ENCODE measurements around the gene C20orf204. TPM values are rescaled to one million over a fixed set of nuclear protein-coding genes. Genes with fewer than 3 reads are reported as not detected.

C20orf204 gene
- polyA plus RNA-seq, 1 donor from 2014 or later = 6.0 TPM

DNA sequence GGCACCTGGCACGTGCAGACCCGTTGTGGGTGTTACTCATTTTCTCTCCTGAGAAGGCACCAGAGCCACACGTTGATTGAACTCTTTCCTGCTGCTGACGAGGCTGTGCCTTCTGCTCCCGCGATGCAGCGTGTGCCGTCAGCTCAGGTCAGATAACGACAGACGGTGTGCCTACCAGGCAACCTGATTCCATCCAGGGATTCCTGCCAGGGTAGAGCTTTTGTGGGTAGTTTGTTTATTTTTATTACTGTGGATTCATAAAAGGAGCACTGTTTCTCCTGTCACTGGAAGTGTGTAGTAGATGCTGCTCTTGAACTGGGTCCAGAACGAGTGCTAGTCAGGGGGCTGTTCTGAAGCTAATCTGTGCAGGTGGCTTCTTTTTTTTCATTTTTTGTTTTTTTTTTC is 34.4 kb upstream of the C20orf204 start:
- Histone ChIP-seq H3K9ac (ENCODE audit: low read length) (no peak overlapping the region), H2AFZ (ENCODE audit: low read depth, low read length) (no peak overlapping the region), H3K27me3 (ENCODE audit: insufficient read depth, low read depth, low read length) (no peaks in the 10 kb centered on the region), H3K79me2 (replicated peaks; ENCODE audit: insufficient read depth, low read length) (no peaks in the 10 kb centered on the region), H3K9me2 (ENCODE audit: insufficient read depth, low read length) (no peaks in the 10 kb centered on the region), H3K4me2 (ENCODE audit: low read length) (no peak overlapping the region), H3K36me3 (ENCODE audit: insufficient read depth, low read length) (no peaks in the 10 kb centered on the region), H3K27ac (ENCODE audit: low read length) (no peak overlapping the region), H4K20me1 (ENCODE audit: insufficient read depth) (no peaks in the 10 kb centered on the region), H3F3A (ENCODE audit: insufficient read depth, low read length, poor library complexity, severe bottlenecking) (no peaks in the 10 kb centered on the region), H3K9me3 (ENCODE audit: low read length) (no peaks in the 10 kb centered on the region), H3K4me3 (ENCODE audit: low read length) (no peak overlapping the region)
- no peak for TF ChIP-seq EP300 (conservative IDR thresholded peaks at IDR 0.05; ENCODE audit: poor library complexity, severe bottlenecking)
- TF ChIP-seq RAD21 (conservative IDR thresholded peaks at IDR 0.05) = no peak
- TF ChIP-seq SMC3 (conservative IDR thresholded peaks at IDR 0.05; ENCODE audit: poor library complexity) = no peak
- TF ChIP-seq POLR2AphosphoS5 (IDR thresholded peaks at IDR 0.05) = no peak
- no peak for TF ChIP-seq MXI1 (conservative IDR thresholded peaks at IDR 0.05; ENCODE audit: poor library complexity, severe bottlenecking)
- TF ChIP-seq EZH2 (IDR thresholded peaks at IDR 0.05; ENCODE audit: borderline replicate concordance, insufficient read depth, low read length, poor library complexity, severe bottlenecking) = no peak
- TF ChIP-seq, protein P1, sequence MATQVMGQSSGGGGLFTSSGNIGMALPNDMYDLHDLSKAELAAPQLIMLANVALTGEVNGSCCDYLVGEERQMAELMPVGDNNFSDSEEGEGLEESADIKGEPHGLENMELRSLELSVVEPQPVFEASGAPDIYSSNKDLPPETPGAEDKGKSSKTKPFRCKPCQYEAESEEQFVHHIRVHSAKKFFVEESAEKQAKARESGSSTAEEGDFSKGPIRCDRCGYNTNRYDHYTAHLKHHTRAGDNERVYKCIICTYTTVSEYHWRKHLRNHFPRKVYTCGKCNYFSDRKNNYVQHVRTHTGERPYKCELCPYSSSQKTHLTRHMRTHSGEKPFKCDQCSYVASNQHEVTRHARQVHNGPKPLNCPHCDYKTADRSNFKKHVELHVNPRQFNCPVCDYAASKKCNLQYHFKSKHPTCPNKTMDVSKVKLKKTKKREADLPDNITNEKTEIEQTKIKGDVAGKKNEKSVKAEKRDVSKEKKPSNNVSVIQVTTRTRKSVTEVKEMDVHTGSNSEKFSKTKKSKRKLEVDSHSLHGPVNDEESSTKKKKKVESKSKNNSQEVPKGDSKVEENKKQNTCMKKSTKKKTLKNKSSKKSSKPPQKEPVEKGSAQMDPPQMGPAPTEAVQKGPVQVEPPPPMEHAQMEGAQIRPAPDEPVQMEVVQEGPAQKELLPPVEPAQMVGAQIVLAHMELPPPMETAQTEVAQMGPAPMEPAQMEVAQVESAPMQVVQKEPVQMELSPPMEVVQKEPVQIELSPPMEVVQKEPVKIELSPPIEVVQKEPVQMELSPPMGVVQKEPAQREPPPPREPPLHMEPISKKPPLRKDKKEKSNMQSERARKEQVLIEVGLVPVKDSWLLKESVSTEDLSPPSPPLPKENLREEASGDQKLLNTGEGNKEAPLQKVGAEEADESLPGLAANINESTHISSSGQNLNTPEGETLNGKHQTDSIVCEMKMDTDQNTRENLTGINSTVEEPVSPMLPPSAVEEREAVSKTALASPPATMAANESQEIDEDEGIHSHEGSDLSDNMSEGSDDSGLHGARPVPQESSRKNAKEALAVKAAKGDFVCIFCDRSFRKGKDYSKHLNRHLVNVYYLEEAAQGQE (IDR thresholded peaks at IDR 0.05; ENCODE audit: borderline replicate concordance) = no peak
- TF ChIP-seq, protein P2, sequence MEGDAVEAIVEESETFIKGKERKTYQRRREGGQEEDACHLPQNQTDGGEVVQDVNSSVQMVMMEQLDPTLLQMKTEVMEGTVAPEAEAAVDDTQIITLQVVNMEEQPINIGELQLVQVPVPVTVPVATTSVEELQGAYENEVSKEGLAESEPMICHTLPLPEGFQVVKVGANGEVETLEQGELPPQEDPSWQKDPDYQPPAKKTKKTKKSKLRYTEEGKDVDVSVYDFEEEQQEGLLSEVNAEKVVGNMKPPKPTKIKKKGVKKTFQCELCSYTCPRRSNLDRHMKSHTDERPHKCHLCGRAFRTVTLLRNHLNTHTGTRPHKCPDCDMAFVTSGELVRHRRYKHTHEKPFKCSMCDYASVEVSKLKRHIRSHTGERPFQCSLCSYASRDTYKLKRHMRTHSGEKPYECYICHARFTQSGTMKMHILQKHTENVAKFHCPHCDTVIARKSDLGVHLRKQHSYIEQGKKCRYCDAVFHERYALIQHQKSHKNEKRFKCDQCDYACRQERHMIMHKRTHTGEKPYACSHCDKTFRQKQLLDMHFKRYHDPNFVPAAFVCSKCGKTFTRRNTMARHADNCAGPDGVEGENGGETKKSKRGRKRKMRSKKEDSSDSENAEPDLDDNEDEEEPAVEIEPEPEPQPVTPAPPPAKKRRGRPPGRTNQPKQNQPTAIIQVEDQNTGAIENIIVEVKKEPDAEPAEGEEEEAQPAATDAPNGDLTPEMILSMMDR (IDR thresholded peaks at IDR 0.05; ENCODE audit: poor library complexity, severe bottlenecking) = no peak
- no peak for TF ChIP-seq TAF1 (IDR thresholded peaks at IDR 0.05; ENCODE audit: low read depth)

DNA sequence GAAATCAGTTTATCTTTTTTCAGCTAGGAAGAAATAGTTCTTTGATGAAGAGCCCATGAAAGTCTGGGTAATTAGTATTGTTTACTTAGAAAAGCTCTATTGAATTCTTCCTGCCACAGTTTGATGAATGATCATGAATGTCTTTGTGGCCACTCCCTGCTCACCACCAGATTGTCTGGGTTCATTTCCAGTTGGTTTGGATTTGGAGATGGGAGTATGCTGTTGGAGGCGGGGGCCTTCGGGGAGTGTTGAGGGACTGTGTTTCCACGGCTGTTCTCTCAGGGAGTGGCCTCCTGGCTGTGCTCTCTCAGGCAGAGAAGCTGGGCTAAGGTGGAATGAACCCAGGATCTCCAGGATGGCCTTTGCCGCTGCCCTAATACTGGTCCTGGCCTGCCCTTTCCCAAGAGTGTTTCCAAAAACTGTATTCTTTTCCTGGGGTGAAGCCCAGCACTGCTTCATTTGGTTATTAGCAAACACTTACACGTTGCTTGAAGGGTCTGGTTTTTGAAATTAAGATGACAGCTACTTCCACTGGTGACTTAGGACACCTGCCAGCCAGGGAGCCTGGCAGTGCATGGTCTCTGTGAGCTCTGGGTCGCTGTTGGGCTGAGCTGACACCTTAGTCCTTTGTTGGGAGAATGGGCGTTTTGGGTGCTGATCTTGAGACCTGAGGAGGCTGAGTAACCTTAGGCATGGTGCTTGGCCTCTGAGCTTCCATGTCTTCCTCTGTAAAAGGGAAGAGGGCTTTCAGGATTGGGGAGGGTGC is 31.8 kb upstream of the C20orf204 start:
- Histone ChIP-seq H3K9ac (ENCODE audit: low read length) (no peak overlapping the region), H3K4me2 (ENCODE audit: low read length) (no peak overlapping the region), H3K27me3 (ENCODE audit: insufficient read depth, low read depth, low read length) (no peaks in the 10 kb centered on the region), H3K27ac (ENCODE audit: low read length) (no peak overlapping the region), H3K79me2 (replicated peaks; ENCODE audit: insufficient read depth, low read length) (no peaks in the 10 kb centered on the region), H3K9me2 (ENCODE audit: insufficient read depth, low read length) (no peaks in the 10 kb centered on the region), H3F3A (ENCODE audit: insufficient read depth, low read length, poor library complexity, severe bottlenecking) (no peaks in the 10 kb centered on the region), H3K4me3 (ENCODE audit: low read length) (no peak overlapping the region), H3K36me3 (ENCODE audit: insufficient read depth, low read length) (peaks cover 7% of the 10 kb centered on the region), H3K9me3 (ENCODE audit: low read length) (no peaks in the 10 kb centered on the region), H2AFZ (ENCODE audit: low read depth, low read length) (no peak overlapping the region), H4K20me1 (ENCODE audit: insufficient read depth) (no peaks in the 10 kb centered on the region)
- TF ChIP-seq TAF1 (IDR thresholded peaks at IDR 0.05; ENCODE audit: low read depth) (no peak), MXI1 (conservative IDR thresholded peaks at IDR 0.05; ENCODE audit: poor library complexity, severe bottlenecking) (no peak), EZH2 (IDR thresholded peaks at IDR 0.05; ENCODE audit: borderline replicate concordance, insufficient read depth, low read length, poor library complexity, severe bottlenecking) (no peak), EP300 (conservative IDR thresholded peaks at IDR 0.05; ENCODE audit: poor library complexity, severe bottlenecking) (no peak), POLR2AphosphoS5 (IDR thresholded peaks at IDR 0.05) (no peak), RAD21 (conservative IDR thresholded peaks at IDR 0.05) (no peak), SMC3 (conservative IDR thresholded peaks at IDR 0.05; ENCODE audit: poor library complexity) (no peak)
- TF ChIP-seq, protein P2 (IDR thresholded peaks at IDR 0.05; ENCODE audit: poor library complexity, severe bottlenecking) = no peak
- TF ChIP-seq, protein P1 (IDR thresholded peaks at IDR 0.05; ENCODE audit: borderline replicate concordance) = no peak

All from neural cell (in vitro differentiated cells).